IPS-18c (cell line): ENCODE data around the gene GLYATL3.
A peak's percentile ranks its signal among the peaks of the same experiment; 100 is the strongest.
"Not testable (repeated sequence)": the region's sequence is repeated elsewhere in the genome, so short reads cannot be mapped to it uniquely, and the experiment has no call there.

ENCODE experiments used
- H3K4me3 ChIP-seq: 2 replicates; pipeline ENCODE4 v1.7.0; 2013; ENCODE audit warnings: low read depth, mild to moderate bottlenecking, low read length, moderate library complexity; ENCODE audit not compliant: insufficient read depth
- H3K9me3 ChIP-seq: one replicate; pipeline ENCODE4 v1.6.1; 2013; ENCODE audit warnings: mild to moderate bottlenecking, low read length, moderate library complexity; ENCODE audit not compliant: control insufficient read depth, insufficient read depth

Gene GLYATL3

DNA sequence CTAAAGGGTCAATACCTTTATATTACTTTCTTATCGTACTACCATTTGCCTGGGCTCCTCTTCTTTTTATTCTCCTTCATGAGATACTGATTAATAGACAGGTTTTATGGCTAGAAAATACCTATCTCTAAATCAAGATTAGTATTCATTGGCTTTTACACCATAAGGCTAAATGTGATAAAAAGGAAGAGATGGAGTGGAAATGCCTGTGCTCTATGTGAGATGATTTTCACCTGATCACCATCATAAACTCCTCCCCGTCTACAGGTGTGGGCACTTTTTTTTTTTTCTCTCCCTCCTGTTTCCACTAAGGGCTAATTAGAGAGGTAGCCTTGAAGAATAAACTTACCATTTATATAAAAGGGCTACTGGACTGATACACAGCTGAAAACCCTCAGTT, at the start of gene GLYATL3:
GLYATL3 (plus strand) TSS at position 301 of the 400 bp plus-strand sequence. CDS start 12,068 bp downstream, outside the sequence.
- Histone ChIP-seq H3K9me3 (no peaks in the 10 kb centered on the region), H3K4me3 (no peak within 1 kb of the TSS)

DNA sequence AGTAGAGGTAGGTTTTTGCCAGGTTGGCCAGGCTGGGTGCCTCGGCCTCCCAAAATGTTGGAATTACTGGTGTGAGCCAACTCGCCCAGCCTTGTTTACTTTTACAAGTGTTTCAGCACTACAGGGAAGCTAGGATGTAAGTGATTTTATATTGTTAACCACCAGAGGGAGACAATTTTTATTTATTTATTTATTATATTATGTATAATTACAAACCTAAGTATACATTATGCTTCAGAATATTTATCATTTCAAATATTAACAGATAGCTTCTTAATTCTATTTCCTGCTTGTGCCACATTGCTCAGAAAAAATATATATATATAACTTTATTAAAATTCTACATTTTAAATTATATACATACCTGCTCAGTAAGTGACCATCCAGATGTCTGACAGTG, 46.5 kb upstream of the GLYATL3 start:
- H3K9me3 ChIP-seq = no peaks in the 10 kb centered on the region
- no peak overlapping the region for H3K4me3 ChIP-seq

DNA sequence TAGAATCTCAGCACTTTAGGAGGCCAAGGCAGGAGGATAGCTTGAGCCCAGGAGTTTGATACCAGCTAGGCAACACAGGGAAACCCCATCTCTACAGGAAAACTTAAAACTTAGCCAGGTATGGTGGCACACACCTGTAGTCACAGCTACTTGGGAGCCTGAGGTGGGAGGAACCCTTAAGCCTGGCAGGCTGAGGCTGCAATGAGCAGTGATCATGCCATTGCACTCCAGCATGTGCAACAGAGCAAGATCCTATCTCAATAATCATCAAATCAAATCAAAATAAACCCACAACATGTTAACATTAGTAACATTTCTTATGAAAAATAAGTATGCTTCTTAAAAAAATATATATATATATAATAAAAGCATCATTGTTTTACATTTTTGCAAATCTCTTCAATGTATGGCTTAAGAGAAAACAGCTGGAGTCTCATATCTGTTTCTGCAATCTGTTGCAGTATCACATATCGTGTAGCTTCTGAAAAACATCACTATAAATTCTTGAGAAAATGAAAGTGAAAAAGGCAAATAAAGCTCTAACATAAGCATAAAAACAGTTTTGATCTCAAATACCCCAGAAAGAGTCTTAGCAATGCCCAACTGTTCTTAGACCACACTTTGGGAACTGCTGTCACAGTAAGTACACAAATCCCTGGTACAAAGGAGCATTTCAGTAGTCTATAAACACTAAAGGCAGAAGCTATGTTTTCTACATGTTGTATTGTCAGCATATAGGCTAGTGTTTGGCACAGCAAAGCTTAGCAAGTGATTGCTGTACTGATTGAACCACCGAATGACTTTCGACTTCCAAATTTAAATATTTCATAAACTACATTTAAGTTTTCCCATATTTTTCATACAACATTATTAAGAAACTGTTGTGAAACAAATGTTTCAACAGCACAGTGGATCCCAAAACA, 44.7 kb upstream of the GLYATL3 start:
- Histone ChIP-seq H3K4me3 (no peak overlapping the region), H3K9me3 (no peaks in the 10 kb centered on the region)

DNA sequence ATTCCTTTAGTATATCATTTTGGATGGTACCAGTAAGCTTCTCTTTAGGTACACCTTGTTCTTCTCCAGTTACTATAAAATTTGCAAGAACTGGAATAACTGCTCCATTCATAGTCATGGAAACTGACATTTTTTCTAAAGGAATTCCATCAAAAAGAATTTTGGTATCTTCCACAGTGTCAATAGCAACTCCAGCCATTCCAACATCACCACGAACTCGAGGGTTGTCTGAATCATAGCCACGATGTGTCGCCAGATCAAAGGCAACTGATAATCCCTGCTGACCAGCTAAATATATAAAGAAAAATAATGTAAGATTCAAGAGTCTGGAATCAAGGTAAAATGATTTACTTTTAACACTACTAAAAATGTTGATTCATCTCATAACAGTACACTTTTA, 42.0 kb upstream of the GLYATL3 start:
- Histone ChIP-seq H3K9me3 (no peaks in the 10 kb centered on the region), H3K4me3 (no peak overlapping the region)

DNA sequence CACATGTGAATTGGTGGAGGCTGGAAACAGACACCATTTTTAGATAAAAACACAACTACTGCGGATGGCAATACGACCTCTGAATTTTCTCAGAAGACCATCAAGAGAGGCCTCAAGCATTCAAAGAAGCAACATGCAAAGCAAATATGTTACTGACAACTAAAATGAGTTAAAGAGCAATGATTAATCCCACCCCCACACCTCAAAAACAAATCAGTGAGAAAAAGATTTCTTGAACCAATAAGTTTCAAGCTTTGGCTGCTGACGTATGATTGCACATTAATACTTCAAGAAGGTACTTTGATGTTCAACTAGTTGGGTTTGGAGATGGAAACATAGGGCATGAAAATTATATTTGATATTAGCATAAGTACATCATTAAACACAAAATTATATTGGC, 37.7 kb upstream of the GLYATL3 start:
- H3K4me3 ChIP-seq = peak overlapping the region; percentile 88; the same call in 1 of the 2 replicates
- no peaks in the 10 kb centered on the region for H3K9me3 ChIP-seq

DNA sequence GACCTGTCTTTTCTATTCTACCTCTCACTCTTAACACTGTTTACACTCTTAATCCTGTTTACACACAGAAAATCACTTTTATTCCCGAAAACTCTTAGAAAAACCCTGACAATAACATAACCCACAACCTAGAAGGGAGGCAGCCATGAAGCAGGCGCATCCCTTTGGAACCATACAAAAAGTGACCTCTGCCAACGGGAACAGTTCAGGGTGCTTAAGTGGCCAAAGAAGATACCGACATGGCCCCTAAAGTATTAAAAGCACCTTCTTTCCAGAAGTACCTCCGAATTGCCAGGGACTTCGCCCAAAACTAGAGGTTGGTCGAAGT, 37.2 kb upstream of the GLYATL3 start:
- Histone ChIP-seq H3K9me3 (no peaks in the 10 kb centered on the region), H3K4me3 (peak overlapping the region; percentile 88)

DNA sequence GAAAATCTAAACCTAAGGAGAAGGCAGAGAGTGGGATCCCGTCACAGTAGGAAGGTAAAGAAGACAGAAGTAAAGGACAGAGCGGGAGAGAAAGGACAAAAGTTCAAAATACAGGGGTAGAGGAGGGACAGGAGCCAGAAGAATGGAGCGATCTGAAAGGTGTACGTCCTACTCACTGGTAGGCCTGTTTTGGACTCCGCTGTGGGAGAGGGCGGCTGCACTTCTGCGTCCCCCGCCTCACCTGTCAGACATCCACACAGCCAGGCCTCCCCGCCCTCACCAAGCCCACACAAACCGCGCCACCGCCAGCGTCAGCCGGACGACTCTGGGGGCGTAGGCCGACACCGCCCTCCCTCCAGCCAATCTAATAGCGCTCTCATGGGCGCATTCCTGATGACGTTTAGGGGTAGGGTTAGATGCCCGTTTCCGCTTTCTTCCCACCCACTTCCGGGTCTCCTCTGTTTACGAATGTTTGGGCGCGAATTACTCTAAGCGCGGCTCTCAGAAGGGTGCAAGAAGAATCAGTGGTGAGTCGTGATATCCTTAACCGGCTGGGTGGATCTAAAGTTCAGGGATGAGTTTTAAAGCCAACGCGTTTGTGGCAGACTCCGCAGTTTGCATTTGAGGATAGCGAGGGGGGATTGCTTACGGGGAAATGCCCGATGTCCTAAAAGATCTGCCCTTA, 36.7 kb upstream of the GLYATL3 start, which contains the start of the genes CENPQ and MMUT:
CENPQ (plus strand) TSS at position 444 of the 685 bp plus-strand sequence. CDS start 6,807 bp downstream, outside the sequence.
MMUT (minus strand) TSS at position 327 of the 685 bp plus-strand sequence. CDS start 3,787 bp downstream, outside the sequence.
- Histone ChIP-seq H3K9me3 (no peaks in the 10 kb centered on the region), H3K4me3 (peak within 1 kb of the TSS; percentile 88)

DNA sequence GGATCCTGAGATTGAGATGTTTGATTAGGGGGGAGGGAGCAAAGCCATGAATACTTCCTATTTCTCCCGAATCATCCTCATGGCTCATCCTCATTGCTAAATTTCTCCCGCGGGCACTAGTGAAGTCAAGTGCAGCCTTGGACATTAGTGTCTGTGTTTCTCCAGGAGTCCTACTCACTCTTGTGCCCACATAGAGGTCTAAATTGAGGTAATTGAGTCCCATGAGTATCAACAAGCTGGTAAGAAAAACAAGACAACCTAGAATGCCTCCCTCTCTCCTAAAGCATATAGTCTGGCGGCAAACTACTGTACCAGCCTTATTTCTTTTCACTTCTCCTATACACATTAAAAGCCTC, 36.1 kb upstream of the GLYATL3 start:
- peak overlapping the region; percentile 88 for H3K4me3 ChIP-seq
- no peaks in the 10 kb centered on the region for H3K9me3 ChIP-seq

DNA sequence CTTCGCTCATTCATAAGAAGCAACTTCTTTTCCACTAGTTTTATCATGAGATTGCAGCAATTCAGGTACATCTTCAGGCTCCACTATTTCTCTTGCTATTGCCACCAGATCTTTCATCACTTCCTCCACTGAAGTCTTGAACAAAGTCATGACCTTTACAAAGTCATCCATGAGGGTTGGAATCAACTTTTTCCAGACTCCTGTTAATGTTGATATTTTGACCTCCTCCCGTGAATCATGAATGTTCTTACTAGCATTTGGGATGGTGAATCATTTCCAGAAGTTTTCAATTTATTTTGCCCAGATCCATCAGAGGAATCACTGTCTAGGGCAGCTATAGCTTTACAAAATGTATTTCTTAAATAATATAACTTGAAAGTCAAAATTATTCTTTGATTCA, 35.0 kb upstream of the GLYATL3 start:
- Histone ChIP-seq H3K4me3 (no peak overlapping the region), H3K9me3 (no peaks in the 10 kb centered on the region)

DNA sequence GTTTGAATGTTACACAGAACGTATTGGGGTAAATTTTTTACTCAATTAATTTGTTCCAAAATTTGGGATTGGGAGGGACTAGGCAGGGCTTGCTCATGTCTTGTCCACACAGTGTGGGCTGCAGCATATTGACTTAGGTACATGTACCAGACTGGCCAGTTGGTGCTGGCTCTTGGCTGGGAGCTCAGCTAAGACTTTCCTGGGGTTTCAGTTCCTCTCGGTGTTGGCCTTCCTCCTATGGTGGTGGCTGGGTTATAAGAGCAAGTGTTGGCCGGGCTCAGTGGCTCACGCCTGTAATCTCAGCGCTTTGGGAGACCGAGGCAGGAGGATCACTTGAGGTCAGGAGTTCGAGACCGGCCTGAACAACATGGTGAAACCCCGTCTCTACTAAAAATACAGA, 31.7 kb upstream of the GLYATL3 start:
- H3K9me3 ChIP-seq = no peaks in the 10 kb centered on the region
- H3K4me3 ChIP-seq = no peak overlapping the region

DNA sequence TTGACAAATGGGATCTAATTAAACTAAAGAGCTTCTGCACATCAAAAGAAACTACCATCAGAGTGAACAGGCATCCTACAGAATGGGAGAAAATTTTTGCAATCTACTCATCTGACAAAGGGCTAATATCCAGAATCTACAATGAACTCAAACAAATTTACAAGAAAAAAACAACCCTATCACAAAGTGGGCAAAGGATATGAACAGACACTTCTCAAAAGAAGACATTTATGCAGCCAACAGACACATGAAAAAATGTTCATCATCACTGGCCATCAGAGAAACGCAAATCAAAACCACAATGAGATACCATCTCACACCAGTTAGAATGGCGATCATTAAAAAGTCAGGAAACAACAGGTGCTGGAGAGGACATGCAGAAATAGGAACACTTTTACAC, 23.2 kb upstream of the GLYATL3 start:
- not testable (repeated sequence) for H3K4me3 ChIP-seq, H3K9me3 ChIP-seq

DNA sequence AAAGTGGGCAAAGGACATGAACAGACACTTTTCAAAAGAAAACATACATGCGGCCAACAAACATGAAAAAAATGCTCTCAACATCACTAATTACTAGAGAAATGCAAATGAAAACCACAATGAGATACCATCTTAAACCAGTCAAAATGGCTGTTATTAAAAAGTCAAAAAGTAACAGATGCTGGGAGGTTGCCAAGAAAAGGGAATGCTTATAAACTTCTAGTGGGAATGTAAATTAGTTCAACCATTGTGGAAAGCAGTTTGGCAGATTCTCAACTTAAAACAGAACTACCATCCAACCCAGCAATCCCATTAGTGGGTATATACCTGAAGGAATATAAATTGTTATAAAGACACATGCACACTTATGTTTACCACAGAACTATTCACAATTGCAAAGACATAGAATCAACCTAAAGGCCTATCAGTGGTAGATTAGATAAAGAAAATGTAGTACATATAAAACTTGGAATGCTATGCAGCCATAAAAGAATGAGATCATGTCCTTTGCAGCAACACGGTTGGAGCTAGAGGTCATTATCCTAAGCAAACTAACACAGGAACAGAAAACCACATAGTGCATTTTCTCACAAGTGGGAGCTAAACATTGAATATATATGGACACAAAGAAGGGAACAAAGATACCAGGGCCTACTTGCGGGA, 20.3 kb upstream of the GLYATL3 start:
- no peak overlapping the region for H3K4me3 ChIP-seq

DNA sequence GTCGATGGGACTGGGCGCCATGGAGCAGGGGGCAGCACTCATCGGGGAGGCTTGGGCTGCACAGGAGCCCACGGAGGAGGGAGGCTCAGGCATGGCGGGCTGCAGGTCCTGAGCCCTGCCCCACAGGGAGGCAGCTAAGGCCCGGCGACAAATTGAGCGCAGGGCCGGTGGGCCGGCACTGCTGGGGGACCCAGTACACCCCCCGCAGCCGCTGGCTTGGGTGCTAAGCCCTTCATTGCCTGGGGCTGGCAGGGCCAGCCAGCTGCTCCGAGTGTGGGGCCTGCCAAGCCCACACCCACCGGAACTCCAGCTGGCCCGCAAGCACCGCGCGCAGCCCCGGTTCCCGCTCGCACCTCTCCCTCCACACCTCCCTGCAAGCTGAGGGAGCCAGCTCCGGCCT, 17.9 kb upstream of the GLYATL3 start:
- not testable (repeated sequence) for H3K4me3 ChIP-seq, H3K9me3 ChIP-seq

More for the DNA sequence above, 20.3 kb upstream of the GLYATL3 start:
- H3K9me3 ChIP-seq = no peaks in the 10 kb centered on the region

DNA sequence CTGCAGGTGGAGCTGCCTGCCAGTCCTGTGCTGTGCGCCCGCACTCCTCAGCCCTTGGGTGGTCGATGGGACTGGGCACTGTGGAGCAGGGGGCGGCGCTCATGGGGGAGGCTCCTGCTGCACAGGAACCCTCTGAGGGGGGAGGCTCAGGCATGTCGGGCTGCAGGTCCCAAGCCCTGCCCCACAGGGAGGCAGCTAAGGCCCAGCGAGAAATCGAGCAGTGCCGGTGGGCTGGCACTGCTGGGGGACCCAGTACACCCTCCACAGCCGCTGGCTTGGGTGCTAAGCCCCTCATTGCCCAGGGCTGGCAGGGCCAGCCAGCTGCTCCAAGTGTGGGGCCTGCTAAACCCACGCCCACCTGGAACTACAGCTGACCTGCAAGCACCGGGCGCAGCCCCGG, 16.3 kb upstream of the GLYATL3 start:
- not testable (repeated sequence) for H3K9me3 ChIP-seq, H3K4me3 ChIP-seq

DNA sequence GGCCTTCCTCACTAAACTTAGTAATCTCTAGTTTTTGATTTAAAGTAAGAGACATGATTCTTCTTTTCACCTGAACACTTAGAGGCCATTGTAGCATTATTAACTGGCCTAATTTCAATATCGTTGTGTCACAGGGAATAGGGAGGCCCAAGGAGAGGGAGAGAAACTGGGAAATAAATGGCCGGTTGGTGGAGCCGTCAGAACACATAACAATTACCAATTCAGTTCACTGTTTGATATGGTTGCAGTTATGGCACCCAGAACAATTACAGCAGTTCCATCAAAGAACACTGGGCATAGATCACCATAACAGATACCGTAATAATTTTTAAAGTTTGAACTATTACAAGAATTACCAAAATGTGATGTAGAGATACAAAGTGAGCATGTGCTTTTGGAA, 9.1 kb upstream of the GLYATL3 start:
- Histone ChIP-seq H3K9me3 (no peaks in the 10 kb centered on the region), H3K4me3 (no peak overlapping the region)

DNA sequence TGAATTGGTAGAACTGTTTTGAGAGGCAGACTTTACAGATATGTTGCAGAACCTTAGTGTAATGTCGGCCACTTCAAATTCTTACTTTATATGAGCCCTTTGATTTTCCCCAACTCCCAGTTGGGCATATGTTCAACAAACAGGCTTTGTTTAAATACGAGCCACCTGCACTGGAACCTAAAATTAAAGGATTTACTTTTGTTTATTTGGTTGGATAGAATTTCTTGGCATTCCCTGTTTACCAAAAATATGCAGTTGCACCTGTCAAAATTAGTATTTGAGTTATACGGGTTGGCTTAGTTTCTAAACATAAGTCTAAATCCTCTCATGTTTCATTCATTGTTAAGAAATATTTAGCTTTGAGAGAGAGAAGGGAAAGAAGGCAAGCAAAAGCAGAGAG, 2.4 kb upstream of the GLYATL3 start:
- H3K9me3 ChIP-seq = no peaks in the 10 kb centered on the region
- H3K4me3 ChIP-seq = no peak overlapping the region

DNA sequence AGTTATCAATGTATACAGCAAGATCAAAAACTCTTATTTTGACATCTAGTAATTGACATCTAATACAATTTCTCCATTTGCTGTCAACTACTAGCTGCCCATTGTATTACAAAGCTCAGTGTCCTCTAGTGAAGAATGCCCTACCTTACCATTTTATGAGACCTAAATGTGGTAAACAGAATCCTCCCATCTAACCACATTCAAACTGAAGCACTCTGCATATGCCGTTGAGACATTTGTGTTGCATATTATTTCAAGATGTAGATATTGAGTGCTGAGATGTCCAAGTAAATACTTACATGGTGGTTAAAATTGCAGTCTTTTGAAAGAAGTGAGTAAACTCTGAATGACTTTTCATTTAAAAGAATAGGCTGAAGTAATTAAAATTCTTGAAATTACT, 597 bp upstream of the GLYATL3 start:
- H3K9me3 ChIP-seq = no peaks in the 10 kb centered on the region
- H3K4me3 ChIP-seq = no peak overlapping the region

DNA sequence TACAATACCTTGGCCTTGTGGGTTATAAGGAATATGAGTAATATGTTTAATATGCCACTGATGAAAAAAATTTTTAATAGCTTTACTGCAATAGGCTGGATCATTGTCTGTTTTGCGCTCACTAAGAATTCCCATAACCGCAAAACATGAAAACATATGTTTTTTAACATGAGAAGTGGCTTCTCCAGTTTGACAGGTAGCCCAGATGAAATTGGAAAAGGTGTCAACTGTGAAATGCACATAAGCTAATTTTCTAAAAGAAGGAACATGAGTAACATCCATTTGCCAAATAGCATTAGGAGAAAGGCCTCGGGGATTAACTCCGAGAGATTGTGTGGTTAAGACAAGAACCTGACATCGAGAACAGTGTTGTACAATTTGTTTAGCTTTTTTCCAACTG, 4.9 kb downstream of the GLYATL3 start:
- Histone ChIP-seq H3K9me3 (no peaks in the 10 kb centered on the region), H3K4me3 (no peak overlapping the region)
